RWPE1 (cell line): Measurements from ENCODE around the gene GAS2L2.

Source experiments
- CTCF ChIA-PET: fragments of 350-600 bp; sonication (Branson Sonifier 250); formaldehyde crosslinking; extraction: SDS; loops from one replicate; lab custom pipeline; 2021; lab: Yijun Ruan, JAX
- POLR2A ChIA-PET: fragments of 400-600 bp; formaldehyde crosslinking; extraction: SDS; loops from one replicate; lab custom pipeline; 2020; ENCODE audit warnings: antibody characterized with exemption; ENCODE audit not compliant: low non-redundant PET; lab: Yijun Ruan, JAX
- DNase-seq: peaks from one replicate; pipeline ENCODE4 v3.0.0; 2012; ENCODE audit warnings: low spot score
- H3K27ac ChIP-seq: fragments of 450-650 bp; 2 replicates; pipeline ENCODE4 v1.5.1; 2017
- CTCF ChIP-seq: fragments of 450-650 bp; conservative IDR thresholded peaks from 2 replicates; pipeline ENCODE4 v1.5.1; 2017; ENCODE audit warnings: low read depth, mild to moderate bottlenecking

Gene GAS2L2

DNA sequence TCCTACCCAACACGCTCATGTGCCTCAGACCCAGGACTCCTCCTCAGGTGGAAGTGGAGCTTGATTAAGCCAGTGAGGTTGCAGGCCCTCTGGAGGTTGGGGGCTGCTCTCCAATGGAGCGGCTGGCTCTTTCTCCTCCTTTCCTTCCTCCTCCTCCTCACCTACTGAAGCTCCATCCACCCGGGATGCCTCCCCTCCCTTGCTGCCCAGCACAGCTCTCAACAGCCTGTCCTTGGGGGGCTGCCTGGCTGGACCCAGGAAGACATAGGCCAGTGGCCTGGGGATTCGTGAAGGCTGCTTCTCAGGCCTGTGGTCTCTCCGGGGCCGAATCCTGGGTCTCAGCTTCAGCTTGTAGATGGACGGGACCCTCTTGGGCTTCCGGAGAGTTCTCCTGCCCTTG, 8.2 kb downstream of the GAS2L2 start:
- no peak for DNase-seq
- no peak overlapping the region for H3K27ac ChIP-seq
- ChIA-PET POLR2A (no interaction called here), CTCF (no interaction called here)
- no peak for TF ChIP-seq CTCF

GRCh38 chr17:35743626-35744328, 9.3 kb downstream of the GAS2L2 start:
- no peak overlapping the region for H3K27ac ChIP-seq
- CTCF ChIA-PET, result interaction anchor here (0.5 to 2.2 kb wide), 3 partner anchors 14 to 280 kb away, joined by 3 to 5 read pairs (median 4); no protein-coding TSS in a partner anchor
- POLR2A ChIA-PET, result no interaction called here
- DNase-seq, result peak; percentile 50
- TF ChIP-seq CTCF, result no peak

GRCh38 chr17:35742896-35743477, 10.1 kb downstream of the GAS2L2 start:
- no peak overlapping the region for H3K27ac ChIP-seq
- DNase-seq, result no peak
- ChIA-PET POLR2A (no interaction called here), CTCF (interaction anchor here (0.5 to 2.2 kb wide), 3 partner anchors 38 to 279 kb away, joined by 3 to 5 read pairs (median 4); no protein-coding TSS in a partner anchor)
- no peak for TF ChIP-seq CTCF

DNA sequence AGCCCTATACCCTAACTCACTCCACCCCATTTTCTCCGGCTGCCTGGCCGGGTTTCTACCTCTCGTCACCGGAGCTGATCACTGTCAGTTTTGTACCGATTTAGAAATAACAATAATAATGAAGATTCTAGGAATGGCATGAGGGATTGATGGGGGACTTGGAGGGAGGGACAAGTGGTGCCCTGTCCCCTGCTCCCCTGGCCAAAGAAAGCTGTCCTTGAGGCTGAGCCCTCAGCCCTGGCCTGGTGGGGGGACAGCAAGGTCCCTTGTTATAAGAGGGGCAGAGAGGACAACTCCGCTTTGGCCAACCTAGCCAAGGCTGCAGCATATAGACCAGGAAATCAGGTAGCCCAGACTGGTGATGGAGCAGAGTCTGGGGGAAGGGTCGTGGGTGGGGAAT, 10.5 kb downstream of the GAS2L2 start:
- CTCF ChIA-PET, result interaction anchor here (1.0 to 2.2 kb wide), 2 partner anchors 37 to 129 kb away, joined by 3 to 5 read pairs; no protein-coding TSS in a partner anchor
- no peak for DNase-seq
- POLR2A ChIA-PET, result no interaction called here
- H3K27ac ChIP-seq, result no peak overlapping the region
- no peak for TF ChIP-seq CTCF

DNA sequence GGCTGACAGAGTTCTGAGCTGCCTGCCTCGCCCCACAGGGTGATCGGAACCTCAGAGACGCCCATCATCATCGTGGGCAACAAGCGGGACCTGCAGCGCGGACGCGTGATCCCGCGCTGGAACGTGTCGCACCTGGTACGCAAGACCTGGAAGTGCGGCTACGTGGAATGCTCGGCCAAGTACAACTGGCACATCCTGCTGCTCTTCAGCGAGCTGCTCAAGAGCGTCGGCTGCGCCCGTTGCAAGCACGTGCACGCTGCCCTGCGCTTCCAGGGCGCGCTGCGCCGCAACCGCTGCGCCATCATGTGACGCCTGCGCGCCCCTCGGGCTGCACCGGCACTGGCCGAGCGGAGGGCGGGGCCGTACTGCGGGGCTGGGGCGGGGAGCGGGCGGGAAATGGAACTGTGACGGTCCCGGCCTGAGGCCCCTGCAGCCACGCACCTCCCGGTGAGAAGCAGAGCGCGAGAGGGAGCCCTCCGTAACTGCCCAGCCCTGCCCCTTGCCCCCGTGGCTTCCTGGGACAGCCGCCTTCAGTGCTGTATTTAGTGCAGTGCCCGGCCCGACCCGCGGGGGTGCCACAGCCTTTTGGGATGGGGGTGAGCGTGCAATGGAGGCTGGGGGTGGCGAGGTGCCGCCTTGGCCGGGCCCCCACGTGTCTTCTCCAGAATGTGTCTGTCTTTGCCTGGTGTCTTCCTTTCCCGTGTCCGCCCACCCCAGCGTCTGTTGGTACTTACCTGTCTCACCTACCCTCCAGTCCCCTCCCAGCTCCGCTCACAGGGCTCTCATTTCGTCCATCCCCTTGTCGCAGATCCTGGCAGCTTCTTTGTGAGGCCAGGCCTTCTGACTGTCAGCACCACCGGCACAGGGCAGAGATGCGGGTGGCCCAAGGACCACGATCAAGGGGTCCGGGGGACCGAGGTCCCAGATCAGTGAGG, 11.8 kb downstream of the GAS2L2 start:
- ChIA-PET POLR2A (interaction anchor here (0.7 kb wide), 1 partner anchor 18 kb away, joined by 7 read pairs; no protein-coding TSS in a partner anchor), CTCF (interaction anchor here (0.5 to 1.5 kb wide), 4 partner anchors 27 to 134 kb away, joined by 3 to 4 read pairs (median 4); no protein-coding TSS in a partner anchor)
- no peak overlapping the region for H3K27ac ChIP-seq
- no peak for TF ChIP-seq CTCF
- no peak for DNase-seq

DNA sequence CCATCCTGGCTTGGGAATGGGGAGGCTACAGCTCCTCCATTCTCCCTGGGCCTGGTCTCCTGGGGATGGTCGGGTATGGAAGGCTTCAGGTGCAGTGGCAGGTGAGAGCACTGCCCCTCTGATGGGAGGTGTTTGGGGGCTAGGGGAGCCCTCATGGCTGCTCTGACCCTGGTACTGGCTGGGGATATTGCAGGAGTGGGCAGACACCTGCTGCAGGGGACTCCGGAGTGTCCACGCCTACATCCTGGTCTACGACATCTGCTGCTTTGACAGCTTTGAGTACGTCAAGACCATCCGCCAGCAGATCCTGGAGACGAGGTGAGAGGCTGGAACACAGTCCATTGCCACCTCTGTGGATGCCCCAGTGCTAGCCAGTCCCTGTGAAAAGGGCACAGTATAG, 12.8 kb downstream of the GAS2L2 start:
- ChIA-PET POLR2A (no interaction called here), CTCF (interaction anchor here (0.6 to 1.5 kb wide), 2 partner anchors 129 to 1744 kb away, joined by 3 to 4 read pairs; no protein-coding TSS in a partner anchor)
- DNase-seq, result no peak
- no peak for TF ChIP-seq CTCF
- no peak overlapping the region for H3K27ac ChIP-seq
